Upper lobe of left lung (tissue), 4 donors: ENCODE measurements around the gene CAMK1D.

Experiments used
- POLR2A ChIP-seq, 4 donors: fragments of 450-650 bp; IDR thresholded peaks; one replicate each; pipeline ENCODE4 v1.5.1; 2016 to 2017; ENCODE audit warnings: antibody characterized with exemption in 4 of 4, mild to moderate bottlenecking in 2 of 4
- TF ChIP-seq, protein P1 (sequence below), 6 experiments: fragments of 450-650 bp in 4 of 6; fragments of 200-600 bp in 2 of 6; sonication (generic) in 2 of 6; IDR thresholded peaks; one replicate each; pipeline ENCODE4 v1.5.1; 2016 to 2019; ENCODE audit warnings: antibody characterized with exemption in 6 of 6

DNA sequence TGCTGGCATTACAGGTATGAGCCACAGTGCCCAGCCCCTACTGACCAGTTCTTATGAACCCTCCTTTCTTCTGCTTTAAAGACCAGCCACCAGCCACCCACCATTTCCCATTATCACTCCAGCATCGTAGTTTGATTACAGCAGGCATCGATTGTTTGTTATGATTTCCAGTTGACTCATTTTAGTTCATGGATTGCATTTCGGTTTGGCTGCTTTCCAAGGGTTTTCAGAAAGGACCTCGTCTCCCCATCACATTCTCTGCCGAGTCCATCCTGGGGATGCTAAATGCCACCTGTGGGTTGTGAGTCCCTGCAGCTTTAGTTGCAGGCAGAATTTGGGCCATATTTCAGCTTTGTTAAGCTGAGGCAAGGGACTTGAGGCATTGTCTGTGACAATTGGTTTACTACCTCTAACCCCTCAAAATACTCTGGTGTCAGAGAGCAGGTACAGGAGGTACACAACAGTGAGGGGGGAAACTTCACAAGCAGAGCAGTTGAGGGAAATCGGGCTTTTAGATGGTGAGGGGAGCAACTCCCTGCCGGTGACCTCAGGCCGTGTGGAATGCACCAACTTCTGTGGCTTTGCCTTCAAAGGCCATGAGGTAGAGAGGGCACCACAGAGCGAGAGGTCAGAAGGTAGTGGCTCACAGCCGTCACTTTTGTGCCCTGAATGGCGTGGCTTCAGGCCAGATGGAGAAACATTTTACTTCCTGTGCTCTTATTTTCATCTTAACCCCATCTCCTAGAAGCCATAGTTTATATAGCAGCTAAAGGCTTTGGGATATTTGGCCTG, 448.3 kb downstream of the CAMK1D start:
- TF ChIP-seq, protein P1, sequence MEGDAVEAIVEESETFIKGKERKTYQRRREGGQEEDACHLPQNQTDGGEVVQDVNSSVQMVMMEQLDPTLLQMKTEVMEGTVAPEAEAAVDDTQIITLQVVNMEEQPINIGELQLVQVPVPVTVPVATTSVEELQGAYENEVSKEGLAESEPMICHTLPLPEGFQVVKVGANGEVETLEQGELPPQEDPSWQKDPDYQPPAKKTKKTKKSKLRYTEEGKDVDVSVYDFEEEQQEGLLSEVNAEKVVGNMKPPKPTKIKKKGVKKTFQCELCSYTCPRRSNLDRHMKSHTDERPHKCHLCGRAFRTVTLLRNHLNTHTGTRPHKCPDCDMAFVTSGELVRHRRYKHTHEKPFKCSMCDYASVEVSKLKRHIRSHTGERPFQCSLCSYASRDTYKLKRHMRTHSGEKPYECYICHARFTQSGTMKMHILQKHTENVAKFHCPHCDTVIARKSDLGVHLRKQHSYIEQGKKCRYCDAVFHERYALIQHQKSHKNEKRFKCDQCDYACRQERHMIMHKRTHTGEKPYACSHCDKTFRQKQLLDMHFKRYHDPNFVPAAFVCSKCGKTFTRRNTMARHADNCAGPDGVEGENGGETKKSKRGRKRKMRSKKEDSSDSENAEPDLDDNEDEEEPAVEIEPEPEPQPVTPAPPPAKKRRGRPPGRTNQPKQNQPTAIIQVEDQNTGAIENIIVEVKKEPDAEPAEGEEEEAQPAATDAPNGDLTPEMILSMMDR (IDR thresholded peaks at IDR 0.05) = no peak
- TF ChIP-seq POLR2A (IDR thresholded peaks at IDR 0.05) = no peak
